ENCODE results near the gene GATAD2B. TPM values are rescaled to one million over a fixed set of nuclear protein-coding genes. Genes with fewer than 3 reads are reported as not detected.

Gene GATAD2B
- total and polyA plus RNA-seq, 7 donors: 3.4 to 53.1 (median 34.8) TPM

- H3K4me3 ChIP-seq: no peak overlapping the region
- no peaks in the 10 kb centered on the region for H3K27me3 ChIP-seq (ENCODE audit: insufficient read depth in 3 of 3, low read length in 2 of 3)
- DNase-seq (no peak), ATAC-seq (no peak)
- no peak for TF ChIP-seq CTCF (IDR thresholded peaks at IDR 0.05)
- H3K36me3 ChIP-seq (ENCODE audit: insufficient read depth in 1 of 2, low read depth in 1 of 2): peaks cover 0 to under 1% of the 10 kb centered on the region in 2 donors
- no peaks in the 10 kb centered on the region for H3K9me3 ChIP-seq
- H3K4me1 ChIP-seq: no peaks in the 10 kb centered on the region
- WGBS, 3 donors: 93% methylated on average over 3 of the region's 3 CpGs
- intact Hi-C loops (cut with DNase I): no loop called here
- H3K27ac ChIP-seq: no peak overlapping the region
Measured at GRCh38 chr1:153833171-153833570, 89.6 kb downstream of the GATAD2B start.

- DNase-seq: no peak
- WGBS, 3 donors: 95 to 98% (median 96%) methylated on average over 3 of the region's 3 CpGs
- Histone ChIP-seq H3K27ac (no peak overlapping the region), H3K27me3 (ENCODE audit: insufficient read depth in 3 of 3, low read length in 2 of 3) (no peaks in the 10 kb centered on the region), H3K4me3 (no peak overlapping the region), H3K36me3 (ENCODE audit: insufficient read depth in 1 of 2, low read depth in 1 of 2) (peaks cover 0 to 9% of the 10 kb centered on the region in 2 donors), H3K9me3 (no peaks in the 10 kb centered on the region), H3K4me1 (no peaks in the 10 kb centered on the region)
- TF ChIP-seq CTCF (IDR thresholded peaks at IDR 0.05): no peak
- intact Hi-C loops (cut with DNase I): no loop called here
- no peak for ATAC-seq
Measured at GRCh38 chr1:153832293-153832692, 90.5 kb downstream of the GATAD2B start.

- no peaks in the 10 kb centered on the region for H3K9me3 ChIP-seq
- no peaks in the 10 kb centered on the region for H3K27me3 ChIP-seq (ENCODE audit: insufficient read depth in 3 of 3, low read length in 2 of 3)
- DNase-seq (no peak), ATAC-seq (no peak)
- no peak for TF ChIP-seq CTCF (IDR thresholded peaks at IDR 0.05)
- 84 to 94% (median 93%) methylated on average over 2 of the region's 2 CpGs for WGBS, 3 donors
- no peak overlapping the region for H3K4me3 ChIP-seq
- peaks cover 0 to 19% of the 10 kb centered on the region in 2 donors for H3K36me3 ChIP-seq (ENCODE audit: insufficient read depth in 1 of 2, low read depth in 1 of 2)
- no peaks in the 10 kb centered on the region for H3K4me1 ChIP-seq
- intact Hi-C loops (cut with DNase I): no loop called here
- H3K27ac ChIP-seq: no peak overlapping the region
Measured at GRCh38 chr1:153831026-153831425, 91.7 kb downstream of the GATAD2B start.

GRCh38 chr1:153827168-153827964 is 95.4 kb downstream of the GATAD2B start:
- H3K36me3 ChIP-seq (ENCODE audit: insufficient read depth in 1 of 2, low read depth in 1 of 2): peaks cover 2 to 19% of the 10 kb centered on the region in 2 donors
- H3K4me3 ChIP-seq: no peak overlapping the region
- ATAC-seq (no peak), DNase-seq (no peak)
- H3K4me1 ChIP-seq: peaks cover 6% of the 10 kb centered on the region
- H3K27me3 ChIP-seq (ENCODE audit: insufficient read depth in 3 of 3, low read length in 2 of 3): no peaks in the 10 kb centered on the region
- no peak for TF ChIP-seq CTCF (IDR thresholded peaks at IDR 0.05)
- intact Hi-C loops (cut with DNase I): loop anchor here in 1 of 2 donors (5.0 kb wide), 1 partner anchor 40 kb away; no protein-coding TSS in a partner anchor
- H3K27ac ChIP-seq: no peak overlapping the region
- WGBS, 3 donors: 91 to 95% (median 93%) methylated on average over 6 of the region's 6 CpGs
- H3K9me3 ChIP-seq: no peaks in the 10 kb centered on the region

All from psoas muscle (tissue), 8 donors.